Left ventricle myocardium superior (tissue), 1 donor: ENCODE data around the gene ITFG2. TPM values are rescaled to one million over a fixed set of nuclear protein-coding genes. Genes with fewer than 3 reads are reported as not detected.
A peak's percentile ranks its signal among the peaks of the same experiment; 100 is the strongest.
"Not testable (repeated sequence)": the region's sequence is repeated elsewhere in the genome, so short reads cannot be mapped to it uniquely, and the experiment has no call there.

Source experiments
- ATAC-seq: fragments of 200-7000 bp; cut with Tn5 transposase; one replicate; pipeline ENCODE4 v1.9.1; 2020; ENCODE audit warnings: mild to moderate bottlenecking, moderate library complexity
- DNase-seq: peaks from one replicate; pipeline ENCODE4 v3.0.0-alpha.2; 2020
- intact Hi-C: fragments of 100-400 bp; cut with micrococcal nuclease; formaldehyde crosslinking; loops from one replicate; pipeline ENCODE4 v1.11.0; 2022
- long read RNA-seq: library from polyadenylated mRNA; unstranded; transcript quantifications from one replicate; pipeline ENCODE4 v2.0.0, GENCODE V29; 2021
- total RNA-seq: library from RNA; stranded (reverse); fragmentation: NEBNext Ultra II Directional; extraction: Animal tissue kit (Norgen Biotek cat#: 25700); gene quantifications from one replicate; pipeline ENCODE4 v1.2.1, GENCODE V29; 2021
- donor health status: DM: no; HTN: yes; CAD: no; lungs with severe emphysema.

Gene ITFG2
- total RNA-seq, result 14.7 TPM
- long read RNA-seq, transcript ITFG2-201 (12 exons, 2,361 nt), result major isoform, 19 of 39 reads
- long read RNA-seq, partial matches to known transcripts, result 3 of 39 reads
- long read RNA-seq, other reads (novel, unspliced or antisense), result 15 of 39 reads

GRCh38 chr12:2812290-2813213, at the start of gene ITFG2:
ITFG2 (plus strand) TSS chr12:2812668; CDS start chr12:2812761, 93 bp downstream.
- intact Hi-C loops, result no loop called here
- DNase-seq, result peak; percentile 98
- ATAC-seq, result peak; percentile 98

- ATAC-seq (no peak), DNase-seq (no peak)
- intact Hi-C loops, result no loop called here
These were observed 48.1 kb upstream of the ITFG2 start for GRCh38 chr12:2764398-2764797.

GRCh38 chr12:2765052-2765451, 47.4 kb upstream of the ITFG2 start:
- DNase-seq, result no peak
- no peak for ATAC-seq
- intact Hi-C loops, result no loop called here

- intact Hi-C loops, result no loop called here
- DNase-seq, result no peak
- no peak for ATAC-seq
These were observed 46.9 kb upstream of the ITFG2 start for GRCh38 chr12:2765608-2766007.

GRCh38 chr12:2768224-2768961, 44.1 kb upstream of the ITFG2 start:
- intact Hi-C loops, result no loop called here
- DNase-seq (no peak), ATAC-seq (peak; percentile 28)

GRCh38 chr12:2769866-2770533, 42.5 kb upstream of the ITFG2 start:
- intact Hi-C loops, result no loop called here
- ATAC-seq, result no peak
- DNase-seq, result no peak

- ATAC-seq, DNase-seq, intact Hi-C loops: not testable (repeated sequence)
These were observed 41.9 kb upstream of the ITFG2 start for GRCh38 chr12:2770544-2770943.

- DNase-seq, result no peak
- ATAC-seq, result no peak
- intact Hi-C loops, result no loop called here
These were observed 40.1 kb upstream of the ITFG2 start for GRCh38 chr12:2772370-2772769.

- intact Hi-C loops, result no loop called here
- no peak for ATAC-seq
- no peak for DNase-seq
These were observed 39.1 kb upstream of the ITFG2 start for GRCh38 chr12:2773199-2773875.

GRCh38 chr12:2775431-2775830, 37.0 kb upstream of the ITFG2 start:
- intact Hi-C loops, result no loop called here
- peak; percentile 94 for ATAC-seq
- peak; percentile 66 for DNase-seq

GRCh38 chr12:2776129-2776806, 36.2 kb upstream of the ITFG2 start:
- ATAC-seq, result no peak
- intact Hi-C loops, result no loop called here

GRCh38 chr12:2779281-2779680, 33.2 kb upstream of the ITFG2 start:
- DNase-seq (no peak), ATAC-seq (no peak)
- intact Hi-C loops, result no loop called here

More at GRCh38 chr12:2776129-2776806, 36.2 kb upstream of the ITFG2 start:
- no peak for DNase-seq

GRCh38 chr12:2783936-2784600, 28.4 kb upstream of the ITFG2 start:
- intact Hi-C loops, result no loop called here

GRCh38 chr12:2785017-2785416, 27.5 kb upstream of the ITFG2 start:
- intact Hi-C loops, result no loop called here
- ATAC-seq (no peak), DNase-seq (no peak)

More at GRCh38 chr12:2783936-2784600, 28.4 kb upstream of the ITFG2 start:
- ATAC-seq, result peak; percentile 95
- peak; percentile 87 for DNase-seq

- DNase-seq, result no peak
- intact Hi-C loops, result no loop called here
- no peak for ATAC-seq
These were observed 21.4 kb upstream of the ITFG2 start for GRCh38 chr12:2791089-2791488.

GRCh38 chr12:2792671-2793500, 19.6 kb upstream of the ITFG2 start:
- ATAC-seq, result no peak
- intact Hi-C loops, result no loop called here

GRCh38 chr12:2793561-2793960, 18.9 kb upstream of the ITFG2 start:
- ATAC-seq, result no peak
- intact Hi-C loops, result no loop called here

More at GRCh38 chr12:2792671-2793500, 19.6 kb upstream of the ITFG2 start:
- DNase-seq, result no peak

More at GRCh38 chr12:2793561-2793960, 18.9 kb upstream of the ITFG2 start:
- DNase-seq, result no peak
